ENCODE results near the gene PP2D1.

PP2D1 gene

DNA sequence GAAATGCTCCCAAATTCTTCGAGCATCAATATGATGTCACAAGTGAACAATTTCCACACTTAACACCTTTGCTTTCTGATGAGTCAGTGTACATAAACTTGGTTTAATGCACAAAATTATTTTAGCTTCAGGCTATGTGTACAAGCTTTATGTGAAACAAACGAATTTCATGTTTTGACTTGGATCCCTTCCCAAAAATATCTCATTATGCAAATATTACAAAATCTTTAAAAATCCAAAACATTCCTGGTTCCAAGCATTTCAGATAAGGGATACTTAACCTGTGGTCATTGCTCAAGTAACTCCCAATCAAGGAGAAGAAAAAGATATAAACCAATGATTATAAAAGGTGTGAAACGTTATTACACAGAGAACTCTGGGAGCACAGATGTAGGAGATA, 40.0 kb downstream of the PP2D1 start:
- Histone ChIP-seq H3K27ac (peak overlapping the region; percentile 19), H3K4me3 (ENCODE audit: low read depth in 1 of 2, low read length in 1 of 2) (no peak overlapping the region), H3K36me3 (peaks cover 51% of the 10 kb centered on the region), H3K27me3 (no peaks in the 10 kb centered on the region), H3K4me1 (ENCODE audit: control insufficient read depth in 1 of 2, insufficient read depth in 1 of 2, low read depth in 1 of 2, low read length in 1 of 2) (no peaks in the 10 kb centered on the region), H3K9me3 (no peaks in the 10 kb centered on the region)
- TF ChIP-seq, protein P1, sequence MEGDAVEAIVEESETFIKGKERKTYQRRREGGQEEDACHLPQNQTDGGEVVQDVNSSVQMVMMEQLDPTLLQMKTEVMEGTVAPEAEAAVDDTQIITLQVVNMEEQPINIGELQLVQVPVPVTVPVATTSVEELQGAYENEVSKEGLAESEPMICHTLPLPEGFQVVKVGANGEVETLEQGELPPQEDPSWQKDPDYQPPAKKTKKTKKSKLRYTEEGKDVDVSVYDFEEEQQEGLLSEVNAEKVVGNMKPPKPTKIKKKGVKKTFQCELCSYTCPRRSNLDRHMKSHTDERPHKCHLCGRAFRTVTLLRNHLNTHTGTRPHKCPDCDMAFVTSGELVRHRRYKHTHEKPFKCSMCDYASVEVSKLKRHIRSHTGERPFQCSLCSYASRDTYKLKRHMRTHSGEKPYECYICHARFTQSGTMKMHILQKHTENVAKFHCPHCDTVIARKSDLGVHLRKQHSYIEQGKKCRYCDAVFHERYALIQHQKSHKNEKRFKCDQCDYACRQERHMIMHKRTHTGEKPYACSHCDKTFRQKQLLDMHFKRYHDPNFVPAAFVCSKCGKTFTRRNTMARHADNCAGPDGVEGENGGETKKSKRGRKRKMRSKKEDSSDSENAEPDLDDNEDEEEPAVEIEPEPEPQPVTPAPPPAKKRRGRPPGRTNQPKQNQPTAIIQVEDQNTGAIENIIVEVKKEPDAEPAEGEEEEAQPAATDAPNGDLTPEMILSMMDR (IDR thresholded peaks at IDR 0.05), result no peak

DNA sequence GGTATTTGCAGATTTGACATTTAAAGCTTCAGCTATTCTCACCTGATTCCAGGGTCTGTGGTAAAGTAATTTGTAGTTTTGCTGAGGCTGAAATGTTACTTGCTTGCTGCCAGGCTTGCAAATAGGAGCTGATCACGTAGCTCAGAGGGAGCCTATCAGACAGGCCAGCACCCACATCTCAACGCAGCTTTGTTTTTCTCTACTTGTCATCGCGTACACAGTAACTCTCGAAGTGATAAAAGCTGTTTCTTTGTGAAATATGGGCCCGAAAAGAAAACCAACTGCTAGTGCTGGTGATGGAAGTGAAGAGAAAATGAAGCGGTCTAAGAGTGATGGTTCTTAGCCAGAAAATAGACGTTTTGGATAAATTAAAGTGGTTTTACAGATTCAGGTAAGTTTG, 41.7 kb downstream of the PP2D1 start:
- TF ChIP-seq, protein P1 (IDR thresholded peaks at IDR 0.05), result no peak

GRCh38 chr3:19967812-19968211, 44.3 kb downstream of the PP2D1 start:
- Histone ChIP-seq H3K4me1 (ENCODE audit: control insufficient read depth in 1 of 2, insufficient read depth in 1 of 2, low read depth in 1 of 2, low read length in 1 of 2) (peaks cover 5 to 8% of the 10 kb centered on the region in 2 experiments), H3K4me3 (ENCODE audit: low read depth in 1 of 2, low read length in 1 of 2) (no peak overlapping the region)
- TF ChIP-seq, protein P1 (IDR thresholded peaks at IDR 0.05), result no peak

More for the DNA sequence above, 41.7 kb downstream of the PP2D1 start:
- H3K36me3 ChIP-seq, result peaks cover 37% of the 10 kb centered on the region
- no peak overlapping the region for H3K4me3 ChIP-seq (ENCODE audit: low read depth in 1 of 2, low read length in 1 of 2)
- H3K27me3 ChIP-seq, result no peaks in the 10 kb centered on the region
- no peaks in the 10 kb centered on the region for H3K9me3 ChIP-seq
- no peak overlapping the region for H3K27ac ChIP-seq
- no peaks in the 10 kb centered on the region for H3K4me1 ChIP-seq (ENCODE audit: control insufficient read depth in 1 of 2, insufficient read depth in 1 of 2, low read depth in 1 of 2, low read length in 1 of 2)

GRCh38 chr3:19967208-19967607, 44.9 kb downstream of the PP2D1 start:
- TF ChIP-seq, protein P1 (IDR thresholded peaks at IDR 0.05), result no peak
- H3K4me1 ChIP-seq (ENCODE audit: control insufficient read depth in 1 of 2, insufficient read depth in 1 of 2, low read depth in 1 of 2, low read length in 1 of 2), result peaks cover 5 to 8% of the 10 kb centered on the region in 2 experiments
- peaks cover 26% of the 10 kb centered on the region for H3K36me3 ChIP-seq
- H3K27ac ChIP-seq, result no peak overlapping the region
- no peaks in the 10 kb centered on the region for H3K27me3 ChIP-seq
- H3K9me3 ChIP-seq, result no peaks in the 10 kb centered on the region
- H3K4me3 ChIP-seq (ENCODE audit: low read depth in 1 of 2, low read length in 1 of 2), result no peak overlapping the region

More at GRCh38 chr3:19967812-19968211, 44.3 kb downstream of the PP2D1 start:
- H3K27ac ChIP-seq, result no peak overlapping the region
- H3K36me3 ChIP-seq, result peaks cover 24% of the 10 kb centered on the region
- no peaks in the 10 kb centered on the region for H3K27me3 ChIP-seq
- no peaks in the 10 kb centered on the region for H3K9me3 ChIP-seq

- H3K9me3 ChIP-seq, result no peaks in the 10 kb centered on the region
- H3K36me3 ChIP-seq, result peaks cover 32% of the 10 kb centered on the region
- TF ChIP-seq, protein P1 (IDR thresholded peaks at IDR 0.05), result no peak
- H3K27me3 ChIP-seq, result no peaks in the 10 kb centered on the region
- no peak overlapping the region for H3K27ac ChIP-seq
- H3K4me3 ChIP-seq (ENCODE audit: low read depth in 1 of 2, low read length in 1 of 2), result no peak overlapping the region
- peaks cover 8 to 11% of the 10 kb centered on the region in 2 experiments for H3K4me1 ChIP-seq (ENCODE audit: control insufficient read depth in 1 of 2, insufficient read depth in 1 of 2, low read depth in 1 of 2, low read length in 1 of 2)
Observed at GRCh38 chr3:19961960-19962359, 50.1 kb downstream of the PP2D1 start.

- Histone ChIP-seq H3K9me3 (no peaks in the 10 kb centered on the region), H3K27ac (no peak overlapping the region), H3K27me3 (no peaks in the 10 kb centered on the region), H3K4me1 (ENCODE audit: control insufficient read depth in 1 of 2, insufficient read depth in 1 of 2, low read depth in 1 of 2, low read length in 1 of 2) (peaks cover 8 to 11% of the 10 kb centered on the region in 2 experiments), H3K4me3 (ENCODE audit: low read depth in 1 of 2, low read length in 1 of 2) (no peak overlapping the region), H3K36me3 (peaks cover 37% of the 10 kb centered on the region)
- TF ChIP-seq, protein P1 (IDR thresholded peaks at IDR 0.05), result no peak
Observed at GRCh38 chr3:19960696-19961095, 51.4 kb downstream of the PP2D1 start.

All from neutrophil (primary cell).